HG03108 (cell line): Measurements from ENCODE around the gene AP3D1.

Source experiments
- ATAC-seq: cut with Tn5 transposase; IDR thresholded peaks from one replicate; pipeline ENCODE4 v1.9.1; 2021; ENCODE audit warnings: moderate library complexity; ENCODE audit not compliant: unreplicated experiment

Gene AP3D1

DNA sequence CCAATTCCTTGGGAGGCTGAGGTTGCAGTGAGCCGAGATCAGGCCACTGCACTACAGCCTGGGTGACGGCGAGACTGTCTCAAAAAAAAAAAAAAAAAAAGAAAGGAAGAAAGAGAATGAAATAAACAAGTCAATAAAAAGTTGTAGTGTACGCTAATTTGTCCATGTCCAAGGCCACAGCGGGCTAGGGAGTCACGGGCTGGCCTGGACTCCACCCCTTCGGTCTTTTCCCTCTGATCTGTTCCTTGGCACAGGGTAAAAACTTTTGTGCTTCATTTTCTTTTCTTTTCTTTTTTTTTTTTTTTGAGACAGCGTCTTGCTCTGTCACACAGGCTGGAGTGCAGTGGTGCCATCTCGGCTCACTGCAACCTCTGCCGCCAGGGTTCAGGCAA lies 80.9 kb downstream of the AP3D1 start:
- no peak for ATAC-seq

DNA sequence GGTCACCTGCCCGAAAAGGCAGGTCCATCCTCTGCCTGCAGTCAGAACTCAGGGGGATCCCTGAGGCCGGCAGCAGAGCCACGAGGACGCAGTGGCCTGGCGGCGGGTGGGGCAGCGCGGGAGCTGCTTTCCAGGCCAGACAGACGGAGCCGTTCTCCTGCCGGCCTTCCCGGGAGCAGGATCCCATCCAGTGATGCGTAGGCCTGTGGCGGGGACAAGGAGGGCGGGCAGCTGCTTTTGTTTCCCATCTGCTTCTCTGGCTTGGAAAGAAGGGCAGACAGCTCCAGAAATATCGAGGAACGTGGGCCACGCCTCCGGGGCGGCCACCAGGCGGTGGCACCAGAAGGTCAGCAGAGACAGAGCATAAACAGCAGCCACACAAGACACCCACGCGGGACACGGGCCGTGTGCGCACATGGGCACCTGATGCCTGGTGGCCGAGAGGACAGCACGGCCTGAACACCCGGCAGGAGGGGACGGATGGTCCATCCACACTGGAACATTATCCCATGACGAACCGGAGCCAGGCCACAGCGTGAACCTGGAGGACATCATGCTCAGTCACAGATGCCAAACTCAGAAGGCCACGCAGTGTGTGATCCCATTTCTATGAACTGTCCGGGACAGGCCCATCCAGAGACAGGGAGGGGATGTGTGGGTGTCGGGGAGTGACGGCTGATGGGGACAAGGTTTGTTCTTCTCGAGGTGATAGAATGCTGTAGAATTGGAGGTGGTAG lies 86.4 kb downstream of the AP3D1 start:
- ATAC-seq, result no peak

DNA sequence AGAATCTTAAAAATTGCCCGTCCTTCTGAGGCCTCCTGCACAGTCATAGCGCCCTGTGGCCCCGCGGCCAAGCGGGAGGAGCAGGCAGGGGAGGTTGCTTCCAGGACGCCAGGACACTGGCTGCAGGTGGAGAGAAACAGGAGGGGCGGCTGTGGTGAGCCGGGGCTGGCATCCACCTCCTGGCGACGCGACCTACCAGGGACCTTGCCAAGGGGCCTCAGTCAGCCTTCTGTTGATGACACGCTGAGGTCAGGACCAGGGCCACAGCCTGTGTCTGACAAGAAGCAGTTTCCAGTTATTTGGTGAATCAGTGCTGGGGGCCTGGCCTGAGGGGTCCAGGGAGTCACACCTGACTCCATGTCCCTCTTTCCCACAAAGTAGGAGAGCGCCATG lies 87.0 kb downstream of the AP3D1 start:
- ATAC-seq, result no peak

DNA sequence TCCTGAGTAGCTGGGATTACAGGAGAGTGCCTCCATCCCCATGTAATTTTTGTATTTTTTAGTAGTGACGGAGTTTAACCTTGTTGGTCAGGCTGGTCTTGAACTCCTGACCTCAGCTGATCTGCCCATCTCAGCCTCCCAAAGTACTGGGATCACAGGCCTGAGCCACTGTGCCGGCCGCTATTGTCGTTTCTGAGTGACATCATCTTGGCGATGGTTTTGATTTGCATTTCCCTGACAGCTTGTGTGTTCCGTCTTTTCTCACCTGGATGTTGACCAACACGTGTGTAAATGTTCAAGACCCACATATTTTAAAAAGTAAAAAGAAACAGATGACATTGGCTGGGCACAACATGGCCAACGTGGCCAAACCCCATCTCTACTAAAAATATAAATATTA lies 87.5 kb downstream of the AP3D1 start:
- no peak for ATAC-seq

DNA sequence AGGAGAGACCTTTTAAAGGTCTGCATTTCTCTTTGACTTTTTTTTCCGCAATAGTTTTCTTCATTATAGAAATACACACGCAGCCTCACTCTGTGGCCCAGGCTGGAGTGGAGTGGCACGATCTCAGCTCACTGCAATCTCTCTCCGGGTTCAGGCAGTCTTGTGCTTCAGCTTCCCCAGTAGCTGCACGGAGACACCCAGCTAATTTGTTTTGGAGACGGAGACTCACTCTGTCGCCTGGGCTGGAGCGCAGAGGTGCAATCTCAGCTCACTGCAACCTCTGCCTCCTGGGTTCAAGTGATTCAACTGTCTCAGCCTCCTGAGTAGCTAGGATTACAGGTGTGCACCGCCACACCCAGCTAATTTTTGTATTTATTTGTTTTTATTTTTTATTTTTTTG lies 88.6 kb downstream of the AP3D1 start:
- no peak for ATAC-seq

DNA sequence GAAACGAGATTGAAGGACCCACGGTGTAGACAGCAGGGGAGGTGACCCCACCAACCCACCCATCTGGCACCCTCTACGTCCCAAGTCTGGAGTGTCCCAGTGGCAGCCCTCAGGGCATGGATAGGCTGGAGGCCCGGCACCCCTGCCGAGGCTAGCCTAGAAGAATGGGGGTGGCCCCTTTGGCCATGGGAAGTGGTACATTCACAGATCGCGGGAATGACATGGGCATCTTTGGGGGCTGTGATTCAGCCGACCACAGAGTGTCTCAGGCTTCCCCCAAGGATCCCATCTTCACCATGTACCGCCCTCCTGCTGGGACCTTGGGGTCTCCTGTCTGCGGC lies 89.0 kb downstream of the AP3D1 start:
- ATAC-seq, result no peak

DNA sequence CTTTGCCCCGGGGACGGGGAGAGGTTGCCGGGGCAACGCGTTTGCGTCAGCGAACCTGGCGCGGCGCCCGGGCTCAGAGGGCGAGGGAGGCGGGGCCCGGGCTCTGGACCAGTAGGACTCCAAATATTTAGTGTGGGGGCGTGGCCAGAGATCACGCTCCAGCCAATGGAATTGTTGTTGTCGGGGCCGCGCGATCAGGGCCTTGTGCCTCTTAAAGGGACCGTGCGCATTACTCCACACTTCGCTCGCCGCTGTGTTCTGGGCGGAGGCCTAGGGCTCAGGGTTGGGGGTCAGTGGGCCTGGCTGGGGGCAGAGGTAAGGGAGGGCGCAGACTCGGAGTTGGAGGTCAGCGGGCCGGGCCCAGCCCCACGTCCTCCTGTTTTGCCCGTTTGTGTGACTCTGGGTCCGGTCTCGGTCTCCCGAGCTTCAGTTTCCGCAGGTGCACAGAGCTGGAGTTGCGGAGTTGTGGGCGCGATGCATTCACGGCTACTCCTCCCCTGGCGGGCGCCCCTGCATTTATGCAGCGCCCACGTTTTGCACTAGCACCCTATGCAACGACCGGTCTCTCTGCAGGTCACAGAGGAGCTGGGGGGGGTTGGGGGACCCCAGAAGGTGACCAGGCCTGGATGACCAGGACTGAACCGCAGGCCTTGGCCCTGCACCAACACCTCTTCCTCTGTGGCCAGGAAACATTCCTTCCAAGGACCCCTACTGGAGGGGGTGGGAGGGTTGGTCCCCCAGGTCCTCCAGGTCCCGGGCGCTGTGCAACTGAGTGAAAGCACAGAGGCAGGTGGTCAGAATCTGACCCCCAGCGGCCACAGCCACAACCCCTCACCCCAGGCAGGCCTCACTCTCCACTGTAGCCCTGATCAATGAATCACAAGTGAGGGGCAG lies 89.6 kb downstream of the AP3D1 start:
- ATAC-seq, result peak; percentile 71

DNA sequence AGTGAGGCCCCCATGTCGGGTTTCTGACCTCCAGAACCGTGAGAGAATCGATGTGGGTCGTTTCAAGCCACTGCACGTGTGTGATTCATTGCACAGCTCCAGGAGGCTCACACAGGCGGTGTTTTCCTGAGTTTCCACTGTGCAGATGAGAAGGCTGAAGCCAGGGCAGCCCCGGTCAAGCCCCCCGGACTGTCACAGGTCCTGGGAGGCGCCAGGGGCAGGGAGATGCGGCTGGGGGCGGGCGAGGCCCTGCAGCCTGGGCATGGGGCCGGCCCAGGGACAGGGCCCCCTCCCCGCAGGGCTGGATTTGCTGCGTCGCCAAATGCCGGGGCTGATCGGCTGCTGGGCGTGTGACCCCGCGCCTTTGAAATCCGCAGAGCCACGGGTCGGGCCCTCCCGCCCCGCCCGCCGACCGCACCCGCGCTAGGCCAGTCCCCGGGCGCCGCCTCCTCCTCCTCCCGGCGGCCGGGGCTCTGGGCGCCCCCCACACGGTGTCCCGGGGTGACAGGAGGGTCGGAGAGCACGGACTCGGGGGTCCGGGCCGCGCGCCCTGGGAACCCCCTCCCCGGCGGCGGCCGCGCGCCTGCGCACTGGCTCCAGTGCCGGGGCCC lies 90.4 kb downstream of the AP3D1 start:
- ATAC-seq, result peak; percentile 9

DNA sequence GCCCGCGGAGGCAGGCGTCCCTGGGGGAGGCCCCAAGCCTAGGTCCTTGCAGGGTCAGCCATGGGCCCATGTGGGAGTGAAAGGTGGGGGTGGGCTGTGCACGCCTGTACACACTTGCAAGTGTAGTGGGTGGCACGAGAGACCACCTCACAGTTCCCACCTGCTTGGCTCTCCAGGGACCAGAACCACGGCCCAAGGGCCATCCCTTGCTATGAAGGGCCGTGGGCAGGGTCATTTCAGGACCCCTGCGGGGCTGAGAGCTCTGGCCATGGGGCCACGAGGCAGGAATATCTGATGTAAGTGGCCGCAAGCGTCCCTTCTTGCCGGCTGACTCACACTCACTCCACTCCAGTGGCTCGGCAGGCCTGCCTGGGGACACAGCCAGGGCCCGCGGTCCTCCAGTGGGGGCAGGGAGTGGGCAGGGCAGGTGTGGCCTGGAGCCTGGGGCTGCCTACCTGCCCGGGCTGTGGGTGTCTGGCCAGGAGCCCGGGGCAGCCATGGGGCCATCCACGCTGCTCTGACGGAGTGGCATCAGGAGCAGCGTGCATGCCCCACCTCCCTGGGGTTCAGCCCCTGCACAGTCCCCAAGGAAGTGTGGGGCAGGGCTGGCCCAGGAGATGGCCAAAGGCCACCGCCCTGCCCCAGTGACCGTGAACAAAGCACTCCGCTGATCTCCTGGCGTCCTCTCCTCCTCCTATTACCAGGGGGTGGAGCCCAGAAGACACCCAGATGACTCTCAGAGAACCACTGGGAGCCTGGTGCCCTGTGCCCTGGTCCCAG lies 91.8 kb downstream of the AP3D1 start:
- no peak for ATAC-seq

DNA sequence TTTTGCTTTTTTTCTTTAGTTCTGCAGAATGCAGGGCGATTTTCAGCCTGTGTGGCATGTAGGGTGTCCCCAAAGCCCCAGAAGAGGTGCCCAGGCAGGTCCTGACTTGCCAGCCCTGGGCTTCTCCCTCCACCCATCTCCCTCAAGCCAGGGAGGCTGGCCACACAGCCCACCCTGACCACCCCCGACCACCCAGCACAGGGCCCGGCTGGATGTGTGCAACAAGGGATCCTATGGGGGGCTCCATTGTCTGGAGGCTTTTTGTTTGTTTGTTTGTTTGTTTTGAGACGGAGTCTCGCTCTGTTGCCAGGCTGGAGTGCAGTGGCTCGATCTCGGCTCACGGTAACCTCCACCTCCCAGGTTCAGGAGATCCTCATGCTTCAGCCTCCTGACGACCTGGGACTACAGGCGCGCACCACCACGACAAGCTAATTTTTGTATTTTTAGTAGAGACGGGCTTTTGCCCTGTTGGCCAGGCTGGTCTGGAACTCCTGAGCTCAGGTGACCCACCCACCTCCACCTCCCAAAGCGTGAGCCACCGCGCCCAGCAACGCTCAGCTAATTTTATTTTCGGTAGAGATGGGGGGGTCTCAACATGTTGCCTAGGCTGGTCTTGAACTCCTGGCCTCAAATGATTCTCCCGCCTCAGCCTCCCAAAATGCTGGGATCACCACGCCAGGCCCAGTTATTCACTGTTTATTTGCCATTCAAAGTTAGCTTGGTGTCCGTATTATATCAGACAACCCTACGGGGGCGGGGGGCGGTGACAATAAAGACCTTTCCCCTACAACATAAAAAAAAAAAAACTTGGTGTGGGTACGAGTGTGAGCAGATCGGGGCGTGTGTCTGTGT lies 92.6 kb downstream of the AP3D1 start:
- no peak for ATAC-seq

DNA sequence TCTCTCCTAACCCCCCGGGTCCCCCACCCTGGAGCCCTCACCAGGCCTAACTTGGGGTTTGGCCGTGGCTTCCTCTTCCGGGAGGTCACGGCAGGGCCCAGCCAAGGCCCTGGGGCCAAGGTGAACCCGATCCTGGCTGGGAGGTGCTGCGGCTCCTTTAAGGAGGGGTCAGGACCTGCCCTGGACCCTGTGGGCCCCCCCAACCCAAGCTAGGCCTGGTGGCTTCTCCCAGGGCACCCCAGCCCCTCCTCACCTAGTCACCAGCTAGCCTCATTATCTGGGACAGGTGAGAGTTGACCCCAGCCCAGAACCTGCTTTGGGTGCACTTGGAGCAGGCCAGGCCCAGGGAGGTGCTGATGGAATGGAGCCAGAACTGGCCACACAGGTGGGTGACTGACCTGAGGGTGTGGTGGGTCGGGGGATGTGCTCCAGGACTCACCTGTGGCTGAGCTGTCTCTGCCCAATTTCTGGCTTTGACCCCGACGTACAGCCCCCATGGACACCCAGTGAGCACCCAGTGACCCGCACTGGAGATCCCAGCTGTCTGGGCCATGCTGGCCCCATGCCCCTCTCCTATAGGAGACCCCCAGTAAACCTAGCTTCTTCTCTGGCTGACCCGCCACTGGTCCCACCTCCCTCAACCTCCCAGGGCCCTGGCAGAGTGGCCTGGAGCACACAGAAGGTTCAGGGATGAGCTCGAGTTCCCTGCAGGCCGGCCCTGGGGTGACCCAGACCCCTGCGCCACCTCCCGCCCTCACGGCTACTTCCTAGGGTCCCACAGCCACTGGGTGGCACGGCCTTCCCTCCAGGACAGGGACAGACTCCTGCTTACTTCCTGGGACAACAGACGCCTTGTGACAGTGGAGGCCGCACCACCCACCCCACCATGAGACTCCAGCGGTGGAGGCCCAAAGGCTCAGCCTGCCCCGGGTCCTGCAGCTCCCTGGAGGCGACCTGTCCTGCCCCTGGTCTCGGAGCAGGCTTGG lies 93.6 kb downstream of the AP3D1 start:
- ATAC-seq, result no peak

DNA sequence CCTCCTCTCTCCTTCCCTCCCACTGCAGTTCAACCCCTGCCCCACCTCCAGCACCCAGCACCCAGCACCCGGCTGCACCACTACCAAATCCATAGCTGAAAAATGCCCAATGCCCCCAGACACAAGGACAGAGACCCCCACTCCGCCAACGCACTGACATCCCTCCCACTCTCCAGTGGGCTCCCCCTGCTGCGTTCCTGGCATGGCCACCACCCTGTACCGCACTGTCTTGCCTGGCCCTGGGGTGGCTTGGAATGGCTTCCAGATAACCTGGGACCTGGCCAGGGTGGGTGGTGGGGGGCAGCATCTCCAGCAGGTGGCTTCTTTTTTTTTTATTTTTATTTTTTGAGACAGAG lies 94.6 kb downstream of the AP3D1 start:
- ATAC-seq, result no peak

DNA sequence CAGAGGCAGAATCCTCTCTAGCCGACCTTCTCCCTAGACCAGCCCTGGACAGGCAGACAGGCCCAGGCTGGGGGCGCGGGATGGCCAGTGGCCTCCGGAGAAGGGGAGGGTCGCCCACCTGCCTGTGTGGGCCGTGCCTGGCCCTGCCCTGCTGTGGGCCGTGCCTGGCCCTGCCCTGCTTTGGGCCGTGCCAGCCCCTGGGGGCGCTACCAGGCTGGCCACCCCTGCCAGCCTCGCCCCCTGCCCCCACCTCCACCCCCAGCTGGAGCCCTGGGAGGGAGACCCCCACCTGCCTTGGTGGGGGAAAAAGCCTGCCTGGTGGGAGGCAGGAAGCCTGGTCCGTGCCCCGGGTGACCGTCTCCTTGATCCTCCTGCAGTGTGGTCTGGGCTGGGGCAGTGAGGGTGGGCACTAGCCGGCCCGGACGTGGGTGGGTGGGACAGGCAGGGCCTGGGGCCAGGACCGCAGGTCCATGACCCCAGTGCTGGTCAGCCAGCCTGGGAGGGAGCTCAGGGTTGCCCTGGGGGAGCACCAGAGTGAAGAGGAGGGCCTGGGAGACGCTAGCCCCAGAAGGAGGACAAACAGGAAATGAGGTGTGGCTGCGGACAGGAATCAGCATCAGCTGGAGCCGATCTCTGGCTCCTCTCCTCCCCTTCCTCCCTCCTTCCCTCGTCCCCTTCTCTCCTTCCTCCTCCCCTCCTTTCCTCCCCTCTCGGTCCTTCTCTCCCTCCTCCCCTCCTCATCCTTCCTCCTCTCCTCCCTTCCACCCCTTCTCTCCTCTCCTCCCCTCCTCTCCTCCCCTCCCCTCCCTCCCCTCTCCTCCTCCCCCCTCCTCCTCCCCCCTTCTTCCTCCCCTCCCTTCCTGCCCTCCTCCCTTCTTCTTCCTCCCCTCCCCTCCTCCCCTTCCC lies 95.2 kb downstream of the AP3D1 start:
- ATAC-seq, result no peak

DNA sequence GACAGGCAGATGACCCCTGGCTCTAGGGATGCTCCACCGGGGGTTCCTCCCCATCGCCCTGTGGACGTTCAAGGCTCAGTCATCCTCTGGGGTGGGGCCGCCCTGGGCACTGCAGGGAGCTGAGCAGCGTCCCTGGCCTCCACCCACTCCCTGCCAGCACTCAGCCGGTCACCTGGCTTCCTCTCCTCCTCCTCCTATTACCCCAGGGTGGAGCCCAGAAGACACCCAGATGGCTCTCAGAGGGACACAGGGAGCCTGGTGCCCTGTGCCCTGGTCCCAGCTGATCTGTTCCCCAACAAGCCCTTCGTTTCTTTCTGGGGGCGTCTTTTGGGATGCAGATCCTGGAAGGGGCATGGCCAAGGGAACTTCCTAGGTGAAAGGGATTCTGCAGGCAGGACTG lies 96.6 kb downstream of the AP3D1 start:
- ATAC-seq, result no peak

DNA sequence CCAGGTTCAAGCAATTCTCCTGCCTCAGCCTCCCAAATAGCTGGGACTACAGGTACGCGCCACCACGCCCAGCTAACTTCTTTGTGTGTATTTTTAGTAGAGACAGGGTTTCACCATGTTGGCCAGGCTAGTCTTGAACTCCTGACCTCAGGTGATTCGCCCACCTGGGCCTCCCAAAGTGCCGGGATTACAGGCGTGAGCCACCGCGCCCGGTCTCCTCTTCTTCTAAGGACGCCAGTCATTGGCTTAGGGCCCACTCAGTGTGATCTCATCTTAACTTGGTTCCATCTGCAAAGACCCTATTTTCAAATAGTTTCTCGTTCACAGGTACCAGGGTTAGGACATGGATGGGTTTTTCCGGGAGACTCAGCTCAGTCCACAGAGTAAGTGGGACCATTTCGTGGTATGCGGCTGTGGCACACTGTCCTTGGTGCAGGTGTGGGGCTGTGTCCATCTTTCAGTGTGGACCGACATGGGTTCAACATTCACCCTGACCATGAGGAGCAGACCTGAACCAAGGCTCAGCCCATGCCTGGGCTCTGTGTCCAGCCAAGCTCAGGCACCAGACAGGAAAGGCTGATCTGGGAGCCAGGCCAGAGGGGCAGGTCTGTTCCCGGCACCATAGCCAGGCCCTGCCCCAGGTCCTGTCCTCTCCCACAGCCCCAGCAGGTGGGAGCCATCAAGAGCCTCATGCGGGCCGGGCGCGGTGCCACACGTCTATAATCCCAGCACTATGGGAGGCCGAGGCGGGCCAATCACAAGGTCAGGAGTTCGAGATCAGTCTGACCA lies 97.6 kb downstream of the AP3D1 start:
- no peak for ATAC-seq

DNA sequence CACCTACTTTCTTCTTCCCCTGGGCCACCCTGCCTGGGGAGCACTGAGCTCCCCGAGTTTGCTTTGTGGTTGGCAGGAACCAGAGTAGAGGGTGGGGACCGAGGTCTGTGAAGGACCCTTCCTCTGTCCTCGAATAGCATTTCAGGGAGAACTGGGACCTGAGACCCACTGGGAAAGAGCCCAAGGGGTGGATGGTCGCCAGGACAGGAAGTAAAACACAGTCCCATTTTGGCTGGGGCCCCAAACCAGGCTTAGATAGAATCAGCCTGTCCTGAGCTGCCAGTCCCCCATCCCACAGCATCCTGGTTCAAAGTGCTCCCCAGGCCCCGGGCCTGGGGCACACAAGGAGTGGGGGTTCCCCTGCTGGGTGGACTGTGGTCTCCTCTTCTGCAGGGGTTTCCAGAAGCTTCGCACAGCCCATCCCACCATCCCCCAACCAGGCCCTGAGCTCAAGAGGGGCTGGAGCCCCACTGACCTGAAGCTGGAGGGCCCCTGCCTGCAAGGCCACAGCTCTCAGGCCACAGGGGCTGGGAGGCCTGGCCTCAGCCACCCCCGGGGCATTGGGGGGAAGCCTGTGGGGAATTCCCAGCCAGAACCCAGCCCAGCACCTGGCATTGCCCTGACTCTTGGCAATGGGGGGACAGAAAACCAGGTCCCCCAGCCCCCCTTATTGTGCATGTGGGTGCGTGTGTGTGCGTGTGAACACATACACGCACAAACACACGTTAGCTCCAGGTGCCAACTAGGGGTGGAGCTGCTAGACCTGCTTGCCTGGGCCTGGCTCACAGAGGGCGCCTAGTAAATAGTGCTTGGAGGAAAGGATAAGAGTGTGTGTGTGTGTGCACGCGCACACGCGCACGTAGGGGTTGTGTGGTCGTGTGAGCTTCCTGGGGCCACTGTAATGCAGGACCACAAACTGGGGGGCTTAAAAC lies 99.3 kb downstream of the AP3D1 start:
- no peak for ATAC-seq
